HG03064 (cell line): Measurements from ENCODE around the gene HS2ST1.
"Not testable (repeated sequence)": the region's sequence is repeated elsewhere in the genome, so short reads cannot be mapped to it uniquely, and the experiment has no call there.

ENCODE experiments used
- ATAC-seq: cut with Tn5 transposase; IDR thresholded peaks from one replicate; pipeline ENCODE4 v1.9.1; 2021; ENCODE audit warnings: low read depth; ENCODE audit not compliant: unreplicated experiment

The HS2ST1 gene

DNA sequence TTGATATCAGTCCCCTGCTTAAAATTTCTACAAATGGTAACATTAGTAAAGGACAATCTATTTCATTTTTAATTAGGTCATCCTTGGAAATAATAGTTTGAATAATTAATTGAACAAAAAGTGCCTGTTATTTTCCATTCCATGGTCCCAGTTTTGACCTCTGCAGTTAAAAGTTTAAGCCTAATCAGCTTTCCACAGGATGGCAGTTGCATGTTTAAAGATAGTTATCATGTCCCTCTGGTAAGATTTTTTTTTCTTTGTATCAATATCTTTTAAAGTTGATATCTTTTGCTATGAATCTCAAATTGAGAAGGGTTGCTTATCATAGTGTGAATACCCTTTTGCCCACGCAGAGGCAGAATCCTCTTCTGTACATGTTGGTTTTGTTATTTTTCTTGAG, 90.4 kb downstream of the HS2ST1 start:
- no peak for ATAC-seq

DNA sequence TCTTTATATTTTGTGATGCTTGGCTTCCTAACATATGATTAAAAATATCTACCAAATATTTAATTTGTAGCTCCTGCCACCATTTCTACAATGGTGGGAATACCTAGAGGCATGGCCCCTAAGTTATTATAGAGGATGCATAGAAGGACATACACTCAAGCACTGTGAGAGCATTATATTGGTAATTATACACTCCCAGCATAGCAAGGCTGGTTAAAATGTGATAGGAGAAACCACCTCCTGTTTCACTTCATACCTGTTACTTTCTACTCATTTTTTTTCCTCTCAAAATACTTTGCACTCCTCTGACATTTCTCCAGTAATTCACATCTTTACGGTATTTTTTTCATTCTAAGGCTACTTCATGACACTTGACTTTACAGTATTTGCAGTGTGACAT, 92.9 kb downstream of the HS2ST1 start:
- peak; percentile 79 for ATAC-seq

DNA sequence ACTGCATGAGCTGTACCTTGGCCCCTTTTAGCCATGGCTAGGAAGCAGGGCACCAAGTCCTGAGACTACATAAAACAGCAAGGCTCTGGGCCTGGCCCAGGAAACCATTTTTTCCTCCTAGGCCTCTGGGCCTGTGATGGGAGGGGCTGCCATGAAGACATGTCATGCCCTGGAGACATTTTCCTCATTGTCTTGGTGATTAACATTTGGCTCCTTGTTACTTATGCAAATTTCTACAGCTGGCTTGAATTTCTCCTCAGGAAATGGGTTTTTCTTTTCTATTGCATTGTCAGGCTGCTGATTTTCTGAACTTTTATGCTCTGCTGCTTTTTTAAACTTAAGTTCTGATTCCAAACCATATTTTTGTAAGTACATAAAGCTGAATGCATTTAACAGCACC, 99.0 kb downstream of the HS2ST1 start:
- ATAC-seq = not testable (repeated sequence)

DNA sequence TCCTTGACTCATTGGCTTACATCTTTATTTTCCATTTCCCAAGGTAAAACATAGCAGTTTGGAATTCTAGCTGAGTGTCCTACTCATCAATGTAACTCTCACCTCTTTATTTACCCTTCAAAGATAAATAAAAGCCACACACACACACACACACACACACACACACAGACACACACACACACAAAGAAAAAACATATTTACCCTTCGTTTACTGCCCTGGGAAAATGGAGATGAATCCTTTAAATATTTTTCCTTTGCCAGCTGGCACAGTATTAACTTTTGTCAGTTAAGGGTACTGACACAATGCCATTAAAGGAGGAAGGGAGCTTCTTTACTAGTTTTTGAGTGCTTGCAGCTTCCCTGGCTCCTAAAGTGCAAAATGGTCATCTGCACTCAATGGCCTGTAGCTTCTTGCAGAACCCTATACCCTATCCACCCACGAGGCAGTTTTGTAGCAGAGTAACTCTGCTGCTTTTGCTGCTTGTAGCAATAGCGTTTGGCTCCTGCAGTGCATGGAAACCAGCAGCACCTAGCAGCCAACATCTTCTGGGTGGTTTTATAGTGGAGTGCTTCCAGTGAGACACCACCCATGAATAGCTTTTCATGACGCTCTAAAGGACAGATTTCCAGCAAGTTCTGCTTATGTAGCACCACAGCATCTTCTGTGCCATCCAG, 103.7 kb downstream of the HS2ST1 start:
- ATAC-seq = no peak

DNA sequence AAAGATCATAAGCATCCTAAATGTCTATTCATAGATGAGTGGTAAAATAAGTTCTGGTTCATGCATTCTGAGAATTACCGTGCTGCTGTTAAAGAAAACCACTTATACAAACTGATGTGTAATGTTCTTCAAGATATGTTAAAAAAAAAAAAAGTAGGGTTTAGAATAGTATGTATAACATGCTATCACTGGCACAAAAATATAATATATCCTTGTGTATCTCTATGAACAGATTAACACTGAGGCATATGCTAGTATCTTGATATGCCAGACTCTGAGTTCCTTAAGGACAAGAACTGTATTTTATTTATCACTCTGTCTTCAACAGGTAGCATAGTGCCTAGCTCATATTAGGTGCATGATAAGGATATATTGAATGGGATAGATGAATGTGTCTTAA, 108.9 kb downstream of the HS2ST1 start:
- ATAC-seq = no peak

DNA sequence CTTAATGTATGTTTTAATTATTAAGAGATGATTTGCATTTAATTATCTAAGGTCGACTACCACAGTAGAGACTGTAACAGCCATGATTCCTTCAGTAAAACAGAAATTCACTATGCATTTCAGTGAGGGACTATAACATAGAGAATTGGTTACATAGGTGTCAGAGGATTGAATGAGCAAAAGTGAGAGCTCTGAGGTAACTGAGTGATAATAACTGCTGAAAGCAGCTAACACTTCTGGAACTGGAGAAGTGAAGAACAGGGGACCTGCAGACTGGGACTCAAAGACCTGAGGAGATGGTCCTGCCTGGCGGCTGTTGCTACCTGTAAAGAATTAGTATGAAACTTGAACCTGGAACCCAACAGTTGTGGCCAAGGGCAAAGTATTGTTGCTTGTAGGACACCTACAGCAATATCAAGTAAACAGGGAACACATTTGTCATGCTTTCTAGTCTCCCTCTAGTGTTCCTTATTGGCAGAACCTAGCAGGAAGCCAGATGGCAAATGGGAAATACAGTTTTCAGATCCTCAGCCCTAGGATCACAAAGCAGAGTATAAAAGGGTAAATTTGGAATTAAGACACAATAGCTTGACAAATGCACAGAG, 110.6 kb downstream of the HS2ST1 start:
- ATAC-seq = peak; percentile 86

DNA sequence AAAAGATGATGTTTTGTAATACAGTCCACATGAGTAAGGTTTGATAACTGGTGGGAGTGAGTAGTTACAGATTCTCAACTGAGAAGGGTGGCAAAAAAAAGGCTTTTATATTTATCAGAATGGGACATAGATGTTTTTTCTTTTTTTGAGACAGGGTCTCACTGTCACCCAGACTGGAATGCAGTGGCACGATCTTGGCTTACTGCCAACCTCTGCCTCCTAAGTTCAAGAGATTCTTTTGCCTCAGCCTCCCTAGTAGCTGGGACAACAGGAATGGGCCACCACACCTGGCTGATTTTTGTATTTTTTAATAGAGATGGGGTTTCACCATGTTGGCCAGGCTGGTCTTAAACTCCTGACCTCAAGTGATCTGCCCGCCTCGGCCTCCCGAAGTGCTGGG, 113.1 kb downstream of the HS2ST1 start:
- not testable (repeated sequence) for ATAC-seq

DNA sequence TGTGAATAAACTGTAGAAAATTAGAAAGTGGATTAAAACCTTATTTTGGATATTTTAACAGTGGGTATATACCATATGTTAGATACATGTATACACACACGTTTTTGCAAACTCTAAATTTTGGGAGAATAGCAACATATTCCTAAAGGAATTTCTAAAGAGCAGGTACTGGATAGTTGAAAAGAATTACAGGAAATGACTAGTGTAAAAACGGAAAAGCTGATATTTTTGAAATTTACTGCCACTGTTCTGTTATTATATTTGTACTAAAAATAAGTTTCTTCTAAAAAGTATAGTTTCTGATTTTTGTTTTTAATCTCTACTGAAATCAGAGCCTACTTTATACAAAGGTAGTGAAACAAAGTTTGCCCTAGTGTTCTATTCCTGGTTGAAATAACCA, 114.1 kb downstream of the HS2ST1 start:
- no peak for ATAC-seq

DNA sequence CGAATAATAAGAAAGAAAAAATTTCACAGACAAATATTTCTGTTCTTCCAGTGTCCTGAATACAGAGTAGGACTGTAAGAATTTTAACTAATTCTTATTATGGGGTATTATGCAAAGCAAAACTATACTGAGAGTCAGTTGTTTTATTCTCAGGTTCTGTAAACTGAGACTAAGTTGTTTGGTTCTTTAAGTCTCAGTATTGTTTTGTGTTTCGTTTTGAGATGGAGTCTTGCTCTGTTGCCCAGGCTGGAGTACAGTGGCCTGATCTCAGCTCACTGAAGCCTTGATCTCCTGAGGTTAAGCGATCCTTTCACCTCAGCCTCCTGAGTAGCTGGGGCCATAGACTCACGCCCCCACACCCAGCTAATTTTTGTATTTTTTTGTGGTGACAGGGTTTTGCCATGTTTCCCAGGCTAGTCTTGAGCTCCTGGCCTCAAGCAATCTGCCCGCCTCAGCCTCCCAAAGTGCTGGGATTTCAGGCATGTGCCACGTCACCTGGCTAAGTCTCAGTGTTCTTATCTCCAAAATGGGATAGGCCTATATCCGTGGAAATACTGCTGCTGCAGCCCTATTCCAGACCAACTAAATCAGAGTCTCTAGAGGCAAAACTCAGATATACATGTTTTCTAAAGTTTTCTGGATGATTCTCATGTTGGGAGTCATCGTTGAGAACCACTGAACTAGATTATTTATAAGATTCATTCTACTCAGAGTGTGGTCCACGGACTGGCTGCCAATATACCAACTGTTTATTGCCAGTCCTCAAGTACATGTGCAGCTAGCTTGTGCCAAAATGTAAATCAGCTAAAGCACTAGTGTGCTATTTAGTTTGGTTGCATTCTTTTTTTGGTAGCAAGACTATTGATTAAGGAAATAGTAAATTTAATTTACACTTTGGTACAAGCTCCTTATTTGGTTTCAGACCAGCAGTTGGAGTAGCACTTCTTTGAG, 116.6 kb downstream of the HS2ST1 start:
- ATAC-seq = peak; percentile 95

DNA sequence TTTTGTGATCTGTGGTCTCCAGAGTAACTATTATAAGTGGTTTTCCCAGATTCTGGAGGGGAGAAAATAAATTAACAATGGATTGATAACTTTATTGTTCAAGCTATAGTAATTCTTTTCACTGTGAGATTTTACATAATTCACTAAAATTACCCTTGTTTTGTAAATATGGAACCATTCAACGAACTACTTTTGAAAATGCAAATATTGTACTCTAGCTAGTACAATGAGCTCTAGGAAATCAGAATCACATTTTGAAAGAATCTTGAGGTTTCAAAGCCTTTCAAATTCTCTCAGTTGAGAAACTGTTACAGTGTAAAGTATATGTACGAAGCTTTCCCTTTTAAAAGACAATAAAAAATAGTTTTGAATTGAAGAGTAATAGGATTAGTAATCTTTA, 119.9 kb downstream of the HS2ST1 start:
- ATAC-seq = no peak

DNA sequence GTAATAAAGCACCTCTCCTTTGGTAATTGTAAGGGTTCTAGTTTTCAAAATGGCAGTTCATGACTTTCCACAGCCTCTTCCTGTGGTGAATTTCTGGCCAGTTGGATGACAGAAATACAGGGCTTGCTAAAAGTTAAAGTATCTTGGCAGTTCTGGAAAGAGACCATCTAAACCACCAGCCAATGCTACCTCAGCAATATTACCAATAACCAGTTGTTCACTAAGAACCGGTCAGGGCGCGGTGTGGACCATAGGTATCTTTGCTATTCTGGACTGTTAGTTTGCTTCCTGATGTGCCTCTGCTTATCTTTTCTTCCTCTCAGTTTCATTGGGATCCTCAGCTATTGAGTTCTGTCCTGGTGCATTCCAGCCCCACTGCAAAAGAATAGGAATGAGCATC, 124.7 kb downstream of the HS2ST1 start:
- ATAC-seq = no peak

DNA sequence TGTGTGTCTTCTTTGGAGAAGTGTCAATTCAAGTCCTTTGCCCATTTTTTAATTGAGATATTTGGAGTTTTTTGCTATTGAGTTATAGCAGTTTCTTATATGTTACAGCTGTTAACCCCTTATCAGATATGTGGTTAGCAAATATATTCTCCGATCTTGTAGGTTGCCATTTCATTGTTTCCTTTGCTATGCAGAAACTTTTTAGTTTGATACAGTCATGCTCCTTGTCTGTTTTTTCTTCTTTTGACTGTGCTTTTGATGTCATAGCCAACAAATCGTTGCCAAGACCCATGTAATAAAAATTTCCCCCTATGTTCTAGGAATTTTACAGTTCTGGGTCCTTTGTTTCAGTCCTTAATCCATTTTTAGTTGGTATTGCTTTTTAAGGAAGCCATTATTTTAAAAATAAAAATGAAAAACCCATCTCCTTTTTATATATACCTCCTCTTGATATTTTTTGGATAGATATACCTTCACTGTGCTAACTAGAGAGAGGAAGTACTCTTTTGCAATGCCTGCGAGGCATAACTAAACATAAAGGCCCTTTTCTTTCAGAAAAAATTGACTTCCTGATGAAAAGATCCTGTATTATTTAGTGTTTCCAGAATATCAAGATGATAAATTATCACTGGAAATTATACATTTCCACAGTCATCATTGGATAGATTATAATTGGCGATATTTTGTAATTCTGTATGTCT, 127.8 kb downstream of the HS2ST1 start:
- no peak for ATAC-seq

DNA sequence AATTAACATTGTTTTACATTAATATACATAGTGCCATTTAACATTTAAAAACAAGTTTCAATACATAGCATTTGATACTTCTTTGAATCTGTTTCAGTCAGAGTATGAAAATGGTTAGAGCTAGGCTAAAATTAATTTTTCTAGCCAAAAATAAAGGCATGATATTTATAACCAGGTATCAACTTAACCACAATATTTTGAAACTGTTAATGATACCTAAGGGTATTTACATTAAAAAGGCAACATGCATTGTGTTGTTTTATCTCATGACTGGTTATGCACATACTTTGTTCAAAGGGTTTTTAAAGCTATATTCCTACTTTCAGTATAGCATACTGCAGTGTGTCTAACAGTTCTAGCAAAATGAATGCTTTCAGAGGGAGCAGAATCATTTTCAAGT, 130.0 kb downstream of the HS2ST1 start:
- peak; percentile 51 for ATAC-seq

DNA sequence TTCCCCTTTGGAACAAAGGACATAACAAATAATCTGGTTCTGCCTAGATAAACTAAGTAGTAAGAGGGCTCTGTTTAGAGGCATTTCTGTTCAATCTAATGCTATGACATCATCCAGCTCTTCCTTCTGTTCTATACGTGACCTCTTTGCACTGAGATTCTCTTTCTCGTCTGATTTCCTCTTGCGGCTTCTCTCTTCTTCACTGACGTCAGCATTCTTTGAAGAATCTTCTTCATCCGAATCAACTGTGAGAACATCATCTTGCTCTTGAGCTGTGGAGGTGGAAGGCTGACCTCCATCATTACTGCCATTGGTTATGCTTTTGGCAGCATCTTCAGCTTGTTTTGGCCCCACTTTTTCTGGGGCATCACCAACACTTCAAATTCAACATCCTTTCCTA, 130.4 kb downstream of the HS2ST1 start:
- peak; percentile 64 for ATAC-seq

DNA sequence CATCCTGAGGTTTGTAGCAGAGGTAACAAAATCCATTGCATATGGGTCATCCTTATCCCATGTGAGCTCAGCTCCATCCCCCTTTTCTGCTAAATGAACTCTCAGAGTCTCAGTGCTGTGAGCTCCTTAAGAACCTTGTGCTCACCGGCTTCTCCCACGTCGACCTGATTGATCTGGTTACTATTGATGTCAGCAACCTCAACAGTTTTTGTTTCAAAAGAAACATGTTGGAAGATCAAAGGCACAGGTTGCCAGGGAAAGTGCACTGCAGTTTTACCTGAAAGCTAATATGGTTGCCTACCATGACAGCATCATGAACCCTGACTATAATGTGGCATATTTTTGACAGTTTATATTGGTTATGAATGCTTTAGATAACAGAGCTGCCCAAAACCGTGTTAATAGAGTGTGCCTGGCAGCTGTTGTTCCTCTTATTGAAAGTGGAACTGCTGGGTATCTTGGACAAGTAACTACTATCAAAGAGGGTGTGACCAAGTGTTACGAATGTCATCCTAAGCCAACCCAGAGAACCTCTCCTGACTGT, 131.4 kb downstream of the HS2ST1 start:
- no peak for ATAC-seq

DNA sequence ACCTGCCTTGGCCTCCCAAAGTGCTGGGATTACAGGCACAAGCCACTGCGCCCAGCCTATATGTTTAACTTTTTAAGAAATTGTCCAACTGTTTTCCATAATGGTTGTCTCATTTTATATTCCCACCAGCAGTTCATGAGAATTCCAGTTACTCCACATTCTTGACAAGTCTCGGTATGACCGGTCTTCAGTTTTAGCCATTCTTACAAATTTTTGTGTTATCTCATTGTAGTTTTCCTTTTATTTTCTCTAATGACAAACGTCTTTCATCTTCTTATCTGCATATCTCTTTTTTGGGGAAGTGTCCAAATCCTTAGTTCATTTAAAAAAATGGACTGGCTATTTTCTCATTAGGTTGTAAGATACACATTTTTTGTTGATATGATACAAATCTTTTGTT, 132.5 kb downstream of the HS2ST1 start:
- no peak for ATAC-seq

DNA sequence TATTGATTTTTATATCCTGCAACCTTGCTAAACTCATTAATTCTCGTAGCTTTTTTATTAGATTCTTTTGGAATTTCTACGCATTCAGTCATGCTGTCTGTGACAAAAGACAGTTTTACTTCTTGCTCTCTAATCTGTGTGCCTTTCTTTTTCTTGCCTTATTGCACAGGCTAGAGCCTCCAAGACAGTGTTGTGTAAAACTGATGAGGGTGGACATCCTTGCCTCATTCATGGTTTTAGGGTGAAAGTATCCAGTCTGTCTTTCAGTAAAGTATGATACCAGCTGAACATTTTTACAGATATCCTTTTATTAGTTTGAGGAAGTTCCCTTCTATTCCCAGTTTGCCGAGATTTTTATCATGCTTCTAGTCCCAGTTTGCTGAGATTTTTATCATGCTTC, 133.8 kb downstream of the HS2ST1 start:
- no peak for ATAC-seq

DNA sequence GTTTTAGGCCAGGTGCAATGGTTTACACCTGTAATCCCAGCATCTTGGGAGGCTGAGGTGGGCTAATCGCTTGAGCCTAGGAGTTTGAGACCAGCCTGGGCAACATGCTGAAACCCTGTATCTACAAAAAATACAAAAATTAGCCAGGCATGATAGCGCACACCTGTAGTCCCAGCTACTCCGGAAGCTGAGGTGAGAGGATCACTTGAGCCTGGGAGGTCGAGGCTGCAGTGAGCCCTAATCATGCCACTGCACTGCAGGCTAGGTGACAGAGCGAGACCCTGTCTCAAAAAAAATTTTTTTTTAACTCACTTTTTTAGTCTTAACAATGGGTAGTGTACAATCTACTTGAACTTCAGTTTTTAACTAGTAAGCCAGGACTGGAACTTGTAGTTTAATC, 137.5 kb downstream of the HS2ST1 start:
- ATAC-seq = no peak

DNA sequence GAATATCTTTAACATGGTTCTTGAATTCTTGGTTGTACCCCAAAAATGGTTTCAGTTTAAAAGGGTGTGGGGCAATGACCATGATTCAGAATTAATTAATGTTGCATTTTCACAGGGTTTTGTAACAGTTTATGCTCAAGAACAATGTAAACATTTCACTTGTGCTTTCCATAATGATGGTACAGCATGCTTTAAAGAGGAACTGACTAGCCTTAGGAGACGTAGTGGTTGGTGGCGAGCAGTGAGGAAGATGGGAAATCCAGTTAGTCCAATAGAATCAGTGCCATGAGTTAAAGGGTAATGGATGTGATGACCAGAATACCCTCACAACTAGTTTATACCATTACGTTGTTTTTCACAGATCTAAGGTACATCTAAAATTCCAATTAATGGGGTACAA, 138.0 kb downstream of the HS2ST1 start:
- ATAC-seq = no peak

DNA sequence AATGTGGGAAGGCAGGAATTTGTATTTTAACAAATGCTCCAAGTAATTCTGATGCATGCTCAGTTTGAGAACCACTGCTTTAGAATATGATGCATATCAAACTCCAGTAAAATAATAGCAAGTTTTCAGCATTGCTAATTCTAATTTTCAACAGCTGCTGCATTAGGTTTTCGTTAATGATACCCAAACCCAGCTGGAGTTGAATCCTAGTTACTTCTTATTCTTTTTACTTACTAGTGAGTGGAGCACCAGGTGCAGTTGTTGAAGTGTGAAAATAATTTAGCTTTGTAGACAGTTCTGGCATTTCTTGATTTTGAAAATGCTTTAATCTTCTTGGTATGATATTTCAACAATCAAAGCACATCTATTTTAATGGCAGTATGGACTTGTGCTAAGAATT, 138.5 kb downstream of the HS2ST1 start:
- no peak for ATAC-seq

DNA sequence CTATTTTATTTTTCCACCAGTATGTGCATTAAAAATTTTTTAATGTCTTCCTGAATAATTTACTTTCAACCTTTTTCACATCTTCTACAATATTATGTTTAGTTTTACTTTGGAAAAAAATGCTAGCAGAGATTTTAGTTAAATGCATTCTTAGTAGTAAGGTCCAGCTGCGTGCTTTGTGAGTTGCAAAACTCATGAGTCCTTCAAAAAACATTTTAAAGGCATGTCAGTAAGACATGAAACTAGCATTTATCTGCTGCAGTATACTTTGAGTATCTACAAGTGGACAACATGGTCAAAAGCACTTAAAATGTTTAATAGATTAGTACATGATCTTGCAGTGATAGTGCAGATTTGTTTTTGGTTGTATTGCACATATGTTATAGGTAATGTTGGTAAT, 139.0 kb downstream of the HS2ST1 start:
- no peak for ATAC-seq
